HG02852 (cell line): ENCODE data around the gene SLC35E2B.

ENCODE experiments used
- ATAC-seq: cut with Tn5 transposase; IDR thresholded peaks from one replicate; pipeline ENCODE4 v1.9.1; 2021; ENCODE audit warnings: mild to moderate bottlenecking, moderate library complexity; ENCODE audit not compliant: unreplicated experiment

Gene SLC35E2B

DNA sequence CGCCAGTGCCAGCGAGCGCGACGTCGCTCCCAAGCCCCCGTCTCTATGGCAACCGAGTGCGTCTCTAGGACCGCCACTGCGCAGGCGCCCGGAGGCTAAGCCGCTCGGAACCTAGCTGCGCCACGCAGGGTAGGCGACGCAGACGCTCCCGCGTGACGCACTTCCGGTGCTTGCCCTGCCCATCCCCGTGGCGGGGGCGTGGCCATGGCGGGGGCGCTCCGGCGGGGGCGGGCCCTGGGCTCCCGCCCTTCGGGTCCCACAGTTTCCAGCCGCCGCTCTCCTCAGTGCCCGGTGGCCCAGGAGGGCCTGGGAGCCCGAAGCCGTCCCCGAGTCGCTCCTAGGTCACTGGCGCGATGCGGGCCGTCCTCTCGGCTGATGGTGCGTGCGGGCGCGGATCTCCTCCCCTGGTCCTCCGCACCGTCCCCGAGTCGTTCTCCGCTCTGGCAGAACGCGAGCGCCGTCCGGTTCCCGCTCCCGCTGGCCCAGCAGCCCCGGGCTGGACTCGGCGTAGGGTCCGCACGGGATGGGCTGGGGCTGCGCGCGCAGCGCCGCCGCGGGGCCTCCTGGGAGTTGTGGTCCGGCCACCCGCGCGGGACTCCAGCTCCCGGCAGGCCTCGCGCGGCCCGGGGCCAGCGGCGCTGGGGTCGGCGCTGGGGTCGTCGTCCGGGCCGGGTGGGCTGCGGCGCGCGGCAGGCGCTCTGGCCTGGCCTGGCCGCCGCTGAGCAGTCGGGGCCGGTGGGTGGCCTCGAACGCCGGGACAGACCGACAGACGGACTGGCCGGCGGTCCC lies 77.1 kb downstream of the SLC35E2B start, which contains the start of gene MIB2:
Gene MIB2, plus strand, starts transcription at position 245 of the 789 bp plus-strand sequence. CDS start 7,953 bp downstream, outside the sequence.
- ATAC-seq = peak; percentile 83

DNA sequence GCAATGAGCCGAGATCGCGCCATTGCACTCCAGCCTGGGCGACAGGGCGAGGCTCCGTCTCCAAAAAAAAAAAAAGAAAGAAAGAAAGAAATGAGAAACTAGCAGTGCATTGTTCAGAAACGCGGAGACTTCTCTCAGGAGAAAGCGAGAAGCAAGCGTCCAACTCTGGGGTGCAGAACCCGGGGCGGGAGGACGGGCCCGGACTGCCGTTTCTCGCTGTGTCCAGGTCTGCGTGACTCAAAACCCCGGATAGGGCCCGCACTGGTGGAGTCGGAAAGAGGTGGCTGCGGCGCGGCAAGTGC lies 77.7 kb downstream of the SLC35E2B start:
- ATAC-seq = no peak

DNA sequence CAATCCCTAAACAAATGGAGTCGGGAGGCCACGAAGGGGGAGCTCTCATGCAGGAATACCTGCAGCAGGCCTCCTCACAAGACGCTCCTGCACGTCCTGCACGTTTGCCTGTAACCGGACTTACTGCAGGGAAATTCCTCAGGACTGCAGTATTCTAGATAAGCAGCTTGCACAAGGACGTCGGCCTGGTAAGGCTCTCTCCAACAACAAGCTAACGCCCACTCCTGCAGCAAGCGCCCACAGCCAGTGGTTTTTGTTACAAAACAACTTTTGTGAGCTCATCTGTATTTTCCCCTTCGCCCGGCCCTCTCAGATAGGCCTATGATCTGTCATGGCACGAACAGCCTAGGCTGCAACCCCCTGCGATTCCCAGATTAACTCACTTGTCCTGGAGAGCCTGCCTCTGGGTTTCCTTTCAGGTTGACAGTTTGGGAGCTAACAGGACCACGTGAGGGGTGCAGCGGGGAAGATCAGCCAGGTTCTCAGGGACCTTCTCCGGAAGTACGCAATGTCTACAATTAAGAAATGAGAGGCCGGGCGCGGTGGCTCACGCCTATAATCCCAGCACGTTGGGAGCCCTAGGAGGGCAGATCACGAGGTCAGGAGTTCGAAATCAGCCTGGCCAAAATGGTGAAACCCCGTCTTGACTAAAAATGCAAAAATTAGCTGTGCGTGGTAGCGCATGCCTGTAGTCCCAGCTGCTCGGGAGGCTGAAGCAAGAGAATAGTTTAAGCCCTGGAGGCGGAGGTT lies 78.2 kb downstream of the SLC35E2B start:
- ATAC-seq = no peak

DNA sequence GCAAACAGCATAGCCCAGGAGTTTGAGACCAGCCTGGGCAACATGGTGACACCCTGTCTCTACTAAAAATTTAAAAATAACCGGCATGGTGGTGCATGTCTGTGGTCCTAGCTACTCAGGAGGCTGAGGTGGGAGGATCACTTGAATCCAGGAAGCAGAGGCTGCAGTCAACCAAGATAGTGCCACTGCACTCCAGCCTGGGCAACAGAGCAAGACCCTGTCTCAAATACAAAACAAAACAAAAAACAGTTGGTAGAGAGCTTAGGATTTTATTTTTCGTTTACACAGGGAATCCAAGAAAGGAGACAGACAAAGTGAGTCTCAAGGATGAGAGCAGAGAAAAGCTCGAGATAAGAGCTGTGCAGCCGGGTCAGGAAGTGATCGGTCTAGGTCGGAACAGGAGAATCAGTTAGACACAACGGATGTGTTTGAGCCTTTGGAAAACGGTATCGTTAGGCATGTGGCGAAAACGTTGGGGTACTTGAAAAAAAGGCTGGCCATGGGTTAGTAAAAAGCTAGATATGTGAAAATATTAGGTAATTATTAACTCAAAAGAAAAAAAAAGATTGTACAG lies 79.0 kb downstream of the SLC35E2B start:
- ATAC-seq = no peak

DNA sequence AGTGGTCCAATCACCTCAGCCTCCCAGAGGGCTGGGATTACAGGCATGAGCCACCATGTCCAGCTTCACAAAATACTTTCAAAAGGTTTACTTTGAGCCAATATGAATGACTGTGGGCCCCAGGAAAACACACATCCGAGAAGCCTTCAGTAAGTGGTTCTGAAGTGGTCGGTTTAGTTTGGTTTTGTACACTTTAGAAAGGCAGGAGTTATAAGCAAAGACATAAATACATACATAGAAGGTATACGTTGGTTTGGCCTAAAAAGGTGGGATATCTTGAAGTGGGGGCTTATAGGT lies 80.5 kb downstream of the SLC35E2B start:
- no peak for ATAC-seq

DNA sequence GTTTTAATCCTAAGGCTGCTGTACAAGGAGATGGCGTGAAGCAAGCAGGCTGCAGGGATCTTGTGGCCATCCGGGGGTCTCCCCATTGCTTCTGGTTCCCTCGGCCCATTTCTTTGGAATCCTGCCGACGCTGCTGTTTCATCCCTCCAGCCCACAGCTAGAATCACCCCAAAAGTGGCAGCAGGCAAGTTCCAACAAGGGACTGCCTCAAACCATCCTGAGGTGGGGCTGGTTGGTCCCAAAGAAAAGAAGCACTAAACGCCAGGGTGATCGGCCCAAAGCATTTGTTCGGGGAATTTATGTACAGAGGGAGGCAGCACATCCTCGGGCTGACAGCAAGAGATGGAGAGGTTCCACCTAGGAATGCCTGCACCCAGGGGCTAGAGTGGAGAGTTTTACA lies 81.8 kb downstream of the SLC35E2B start:
- ATAC-seq = no peak

DNA sequence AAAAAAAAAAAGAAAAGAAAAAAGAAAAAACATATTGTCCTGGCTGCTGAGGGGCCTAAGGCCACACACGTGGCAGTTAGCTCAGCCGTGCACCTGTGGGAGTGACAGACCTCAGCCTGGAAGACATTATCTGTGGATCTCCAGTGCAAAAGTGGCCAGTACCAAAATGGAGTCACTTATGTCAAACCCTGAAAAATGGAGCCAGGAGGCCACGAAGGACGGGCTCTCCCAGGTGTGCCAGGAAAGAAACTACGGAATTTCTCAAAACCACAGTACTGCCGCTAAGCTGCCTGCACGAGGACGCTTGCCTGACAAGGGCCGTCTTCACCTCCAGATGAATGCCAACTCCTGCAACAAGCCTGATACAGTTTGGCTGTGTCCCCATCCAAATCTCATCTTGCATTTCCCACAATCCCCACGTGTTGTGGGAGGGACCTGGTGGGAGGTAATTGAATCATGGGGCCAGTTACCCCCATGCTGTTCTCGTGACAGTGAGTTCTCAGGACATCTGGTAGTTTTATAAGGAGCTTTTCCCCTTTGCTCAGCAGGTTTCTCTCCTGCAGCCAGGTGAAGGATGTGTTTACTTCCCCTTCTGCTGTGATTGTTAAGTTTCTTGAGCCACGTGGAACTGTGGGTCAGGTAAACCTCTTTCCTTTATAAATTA lies 82.6 kb downstream of the SLC35E2B start:
- no peak for ATAC-seq
